Small intestine (tissue), 7 donors: ENCODE results near the gene RALA. TPM values are rescaled to one million over a fixed set of nuclear protein-coding genes. Genes with fewer than 3 reads are reported as not detected.
"Not testable (repeated sequence)": the region's sequence is repeated elsewhere in the genome, so short reads cannot be mapped to it uniquely, and the experiment has no call there.

Experiments used
- DNase-seq, 2 donors: peaks; one replicate each; pipeline versions ENCODE4 v3.0.0 to v3.0.0-alpha.2; 2013
- FAIRE-seq: peaks from 2 replicates; lab custom pipeline; 2012; peaks lifted over from hg19 to GRCh38; lab: Jason Lieb, UNC
- H3K27ac ChIP-seq, 3 donors: one replicate each; pipeline ENCODE4 v1.5.1; 2013; ENCODE audit warnings: low read length in 2 of 3, mild to moderate bottlenecking in 2 of 3, control low read depth in 1 of 3, inconsistent platforms in 1 of 3, low read depth in 1 of 3, moderate library complexity in 1 of 3
- H3K27me3 ChIP-seq, 3 donors: one replicate each; pipeline ENCODE4 v1.6.1; 2013; ENCODE audit warnings: low read length in 3 of 3, inconsistent platforms in 1 of 3; ENCODE audit not compliant: control insufficient read depth in 3 of 3, insufficient read depth in 3 of 3
- H3K36me3 ChIP-seq, 3 donors: one replicate each; pipeline ENCODE4 v1.6.1; 2013; ENCODE audit warnings: low read length in 3 of 3, inconsistent platforms in 1 of 3, low read depth in 1 of 3, mild to moderate bottlenecking in 1 of 3, moderate library complexity in 1 of 3; ENCODE audit not compliant: control insufficient read depth in 3 of 3, insufficient read depth in 2 of 3
- H3K4me1 ChIP-seq, 3 donors: one replicate each; pipeline ENCODE4 v1.6.1; 2013; ENCODE audit warnings: low read length in 2 of 3, inconsistent platforms in 1 of 3, low read depth in 1 of 3, mild to moderate bottlenecking in 1 of 3, moderate library complexity in 1 of 3; ENCODE audit not compliant: control insufficient read depth in 3 of 3, insufficient read depth in 2 of 3
- H3K4me3 ChIP-seq, 3 donors: one replicate each; pipeline ENCODE4 v1.5.1; 2013; ENCODE audit warnings: low read length in 3 of 3, control low read depth in 1 of 3, inconsistent platforms in 1 of 3, low read depth in 1 of 3, mild to moderate bottlenecking in 1 of 3, moderate library complexity in 1 of 3
- H3K9me3 ChIP-seq, 2 donors: one replicate each; pipeline ENCODE4 v1.6.1; 2013; ENCODE audit warnings: low read depth in 1 of 2, low read length in 1 of 2; ENCODE audit not compliant: control insufficient read depth in 2 of 2, insufficient read depth in 1 of 2
- WGBS, 3 donors: extraction: QIAGEN DNeasy Blood & Tissue Kit; methylation state at CpG; one replicate each; pipeline ENCODE4 v1.1.7; 2013; 5-methylcytosine and 5-hydroxymethylcytosine counted together
- polyA plus RNA-seq, 4 donors: library from polyadenylated mRNA; stranded (reverse) in 3 of 4; unstranded in 1 of 4; fragments of 200-250 nt in 3 of 4; fragments of 120-200 nt in 1 of 4; gene quantifications; one replicate each; pipeline versions ENCODE4 v1.2.1 to v1.2.3, GENCODE V29; 2013
- donor health status: healthy with polysubstance abuse.
- donor health status: control.
- donor health status: control.
- donor health status: Bipolar disorder and iron deficiency.
- donor health status: healthy.

The RALA gene
- polyA plus RNA-seq, 4 donors = 37.3 to 57.7 (median 49.7) TPM

- Histone ChIP-seq H3K27ac (no peak overlapping the region), H3K36me3 (no peaks in the 10 kb centered on the region), H3K4me1 (peaks cover 0 to 8% (median 7%) of the 10 kb centered on the region in 3 donors), H3K9me3 (peaks cover 0 to 1% of the 10 kb centered on the region in 2 donors), H3K4me3 (no peak overlapping the region), H3K27me3 (no peaks in the 10 kb centered on the region)
- WGBS, 3 donors = 83 to 94% (median 94%) methylated on average over 3 of the region's 3 CpGs
- no peak for DNase-seq
- no peak for FAIRE-seq
Measured at GRCh38 chr7:39681887-39682441, 58.6 kb downstream of the RALA start.

GRCh38 chr7:39683216-39683845 is 60.0 kb downstream of the RALA start:
- Histone ChIP-seq H3K9me3 (no peaks in the 10 kb centered on the region), H3K27ac (peak overlapping the region in 1 of 3 donors; percentile 12), H3K27me3 (no peaks in the 10 kb centered on the region), H3K4me3 (no peak overlapping the region), H3K36me3 (peaks cover 0 to 5% (median 2%) of the 10 kb centered on the region in 3 donors), H3K4me1 (peaks cover 0 to 8% (median 7%) of the 10 kb centered on the region in 3 donors)
- WGBS, 3 donors = 57 to 64% (median 57%) methylated on average over 2 of the region's 2 CpGs
- no peak for FAIRE-seq
- no peak for DNase-seq

- Histone ChIP-seq H3K27me3 (no peaks in the 10 kb centered on the region), H3K27ac (no peak overlapping the region)
- no peak for FAIRE-seq
Measured at GRCh38 chr7:39686261-39686924, 63.0 kb downstream of the RALA start.

GRCh38 chr7:39688611-39689480 is 65.5 kb downstream of the RALA start:
- peaks cover 0 to 7% (median 0%) of the 10 kb centered on the region in 3 donors for H3K4me1 ChIP-seq
- FAIRE-seq (no peak), DNase-seq (peak in 1 of 2 donors; percentile 33)
- H3K9me3 ChIP-seq = no peaks in the 10 kb centered on the region
- H3K36me3 ChIP-seq = peaks cover 5 to 12% (median 12%) of the 10 kb centered on the region in 3 donors
- H3K4me3 ChIP-seq = no peak overlapping the region
- whole genome bisulfite sequencing, 3 donors = 92 to 95% (median 95%) methylated on average over 9 of the region's 9 CpGs
- no peak overlapping the region for H3K27ac ChIP-seq
- no peaks in the 10 kb centered on the region for H3K27me3 ChIP-seq

More at GRCh38 chr7:39686261-39686924, 63.0 kb downstream of the RALA start:
- H3K4me3 ChIP-seq = no peak overlapping the region
- WGBS, 3 donors = 82 to 89% (median 87%) methylated on average over 3 of the region's 3 CpGs
- H3K9me3 ChIP-seq = no peaks in the 10 kb centered on the region
- H3K36me3 ChIP-seq = peaks cover 5 to 12% (median 8%) of the 10 kb centered on the region in 3 donors
- peaks cover 0 to 8% (median 7%) of the 10 kb centered on the region in 3 donors for H3K4me1 ChIP-seq
- DNase-seq = no peak

- Histone ChIP-seq H3K36me3 (peaks cover 5 to 19% (median 15%) of the 10 kb centered on the region in 3 donors), H3K9me3 (no peaks in the 10 kb centered on the region), H3K27me3 (no peaks in the 10 kb centered on the region), H3K4me1 (no peaks in the 10 kb centered on the region), H3K4me3 (no peak overlapping the region), H3K27ac (no peak overlapping the region)
- WGBS, 3 donors = 64 to 89% (median 79%) methylated on average over 2 of the region's 2 CpGs
- no peak for FAIRE-seq
- no peak for DNase-seq
Measured at GRCh38 chr7:39691821-39692220, 68.4 kb downstream of the RALA start.

GRCh38 chr7:39693086-39693485 is 69.7 kb downstream of the RALA start:
- H3K9me3 ChIP-seq = not testable (repeated sequence)
- peaks cover 4 to 28% (median 11%) of the 10 kb centered on the region in 3 donors for H3K36me3 ChIP-seq

GRCh38 chr7:39693812-39694211 is 70.4 kb downstream of the RALA start:
- 80 to 94% (median 91%) methylated on average over 2 of the region's 2 CpGs for WGBS, 3 donors
- DNase-seq (no peak), FAIRE-seq (no peak)
- no peak overlapping the region for H3K4me3 ChIP-seq
- H3K27me3 ChIP-seq = no peaks in the 10 kb centered on the region
- H3K27ac ChIP-seq = no peak overlapping the region
- no peaks in the 10 kb centered on the region for H3K9me3 ChIP-seq
- H3K36me3 ChIP-seq = peaks cover 2 to 26% (median 8%) of the 10 kb centered on the region in 3 donors
- no peaks in the 10 kb centered on the region for H3K4me1 ChIP-seq

More at GRCh38 chr7:39693086-39693485, 69.7 kb downstream of the RALA start:
- not testable (repeated sequence) for FAIRE-seq, H3K4me3 ChIP-seq, H3K27me3 ChIP-seq, DNase-seq, H3K27ac ChIP-seq, H3K4me1 ChIP-seq
- 72 to 97% (median 96%) methylated on average over 4 of the region's 4 CpGs for WGBS, 3 donors
